ENCODE results near the gene CDK17.
"Not testable (repeated sequence)": the region's sequence is repeated elsewhere in the genome, so short reads cannot be mapped to it uniquely, and the experiment has no call there.

CDK17 gene

GRCh38 chr12:96419576-96420276, 19.5 kb upstream of the CDK17 start:
- DNase-seq = peak in 2 of 51 donors; percentile 7 to 12

- DNase-seq = not testable (repeated sequence)
Observed at GRCh38 chr12:96417688-96418087, 17.4 kb upstream of the CDK17 start.

GRCh38 chr12:96416033-96416799, 16.0 kb upstream of the CDK17 start:
- DNase-seq = no peak

- no peak for DNase-seq
Observed at GRCh38 chr12:96414637-96415036, 14.4 kb upstream of the CDK17 start.

- DNase-seq = no peak
Observed at GRCh38 chr12:96412431-96412830, 12.2 kb upstream of the CDK17 start.

- DNase-seq = no peak
Observed at GRCh38 chr12:96409731-96410130, 9.5 kb upstream of the CDK17 start.

GRCh38 chr12:96408993-96409392, 8.8 kb upstream of the CDK17 start:
- no peak for DNase-seq

GRCh38 chr12:96407429-96408097, 7.3 kb upstream of the CDK17 start:
- DNase-seq = not testable (repeated sequence)

- DNase-seq = no peak
Observed at GRCh38 chr12:96404696-96405095, 4.5 kb upstream of the CDK17 start.

- DNase-seq = no peak
Observed at GRCh38 chr12:96403870-96404269, 3.6 kb upstream of the CDK17 start.

- not testable (repeated sequence) for DNase-seq
Observed at GRCh38 chr12:96402522-96402921, 2.3 kb upstream of the CDK17 start.

- peak in 1 of 51 donors; percentile 6 for DNase-seq
Observed at GRCh38 chr12:96402061-96402460, 1.8 kb upstream of the CDK17 start.

GRCh38 chr12:96401076-96401871, 1.0 kb upstream of the CDK17 start:
- peak in 16 of 51 donors; percentile 2 to 84 (median 13) for DNase-seq

- DNase-seq = peak in 7 of 51 donors; percentile 26 to 88 (median 60)
Observed at GRCh38 chr12:96400631-96401075, 414 bp upstream of the CDK17 start.

- peak in 50 of 51 donors; percentile 11 to 86 (median 60) for DNase-seq
Observed at GRCh38 chr12:96399120-96399918, 920 bp downstream of the CDK17 start.

- peak in 10 of 51 donors; percentile 13 to 83 (median 31) for DNase-seq
Observed at GRCh38 chr12:96398424-96399119, 1.7 kb downstream of the CDK17 start.

- DNase-seq = peak in 1 of 51 donors; percentile 15
Observed at GRCh38 chr12:96397756-96398423, 2.3 kb downstream of the CDK17 start.

GRCh38 chr12:96396914-96397313, 3.3 kb downstream of the CDK17 start:
- DNase-seq = peak in 1 of 51 donors; percentile 60

GRCh38 chr12:96396209-96396608, 4.0 kb downstream of the CDK17 start:
- no peak for DNase-seq

All from hypothalamus (tissue), 51 donors.